GM21576 (cell line): Measurements from ENCODE around the gene TMEM150B.

Experiments used
- ATAC-seq: cut with Tn5 transposase; IDR thresholded peaks from one replicate; pipeline ENCODE4 v1.9.1; 2021; ENCODE audit warnings: mild to moderate bottlenecking, moderate library complexity; ENCODE audit not compliant: unreplicated experiment

TMEM150B gene

GRCh38 chr19:55308281-55308680 is 16.9 kb downstream of the TMEM150B start:
- ATAC-seq = no peak

- no peak for ATAC-seq
These were observed 18.4 kb downstream of the TMEM150B start for GRCh38 chr19:55306712-55307111.

- ATAC-seq = no peak
These were observed 19.1 kb downstream of the TMEM150B start for GRCh38 chr19:55305983-55306562.

- no peak for ATAC-seq
These were observed 19.6 kb downstream of the TMEM150B start for GRCh38 chr19:55305491-55305890.

GRCh38 chr19:55304980-55305379 is 20.2 kb downstream of the TMEM150B start:
- no peak for ATAC-seq

GRCh38 chr19:55304279-55304978 is 20.7 kb downstream of the TMEM150B start:
- ATAC-seq = no peak

GRCh38 chr19:55303477-55303876 is 21.7 kb downstream of the TMEM150B start:
- ATAC-seq = no peak

GRCh38 chr19:55302318-55302703 is 22.8 kb downstream of the TMEM150B start:
- ATAC-seq = no peak

- ATAC-seq = peak; percentile 73
These were observed 23.5 kb downstream of the TMEM150B start for GRCh38 chr19:55301459-55302317.

GRCh38 chr19:55300886-55301458 is 24.2 kb downstream of the TMEM150B start:
- ATAC-seq = no peak

- no peak for ATAC-seq
These were observed 25.1 kb downstream of the TMEM150B start for GRCh38 chr19:55299991-55300390.

GRCh38 chr19:55297267-55297666 is 27.9 kb downstream of the TMEM150B start:
- ATAC-seq = no peak

GRCh38 chr19:55289117-55289796 is 35.9 kb downstream of the TMEM150B start:
- ATAC-seq = no peak

- ATAC-seq = no peak
These were observed 37.6 kb downstream of the TMEM150B start for GRCh38 chr19:55287361-55288079.

GRCh38 chr19:55285229-55285890 is 39.8 kb downstream of the TMEM150B start:
- ATAC-seq = no peak

- no peak for ATAC-seq
These were observed 40.6 kb downstream of the TMEM150B start for GRCh38 chr19:55284405-55285058.

- no peak for ATAC-seq
These were observed 41.4 kb downstream of the TMEM150B start, which contains the start of gene BRSK1 for GRCh38 chr19:55283548-55284377. Gene BRSK1 (plus strand): TSS chr19:55283997. CDS start chr19:55284443, 446 bp downstream.
